Nucleus accumbens (tissue), 56 donors: ENCODE results near the gene RBM33.
"Not testable (repeated sequence)": the region's sequence is repeated elsewhere in the genome, so short reads cannot be mapped to it uniquely, and the experiment has no call there.

Experiments used
- DNase-seq, 56 donors: peaks; one replicate each; lab custom pipeline; 2025; lab: John Stamatoyannopoulos, UW

RBM33 gene

DNA sequence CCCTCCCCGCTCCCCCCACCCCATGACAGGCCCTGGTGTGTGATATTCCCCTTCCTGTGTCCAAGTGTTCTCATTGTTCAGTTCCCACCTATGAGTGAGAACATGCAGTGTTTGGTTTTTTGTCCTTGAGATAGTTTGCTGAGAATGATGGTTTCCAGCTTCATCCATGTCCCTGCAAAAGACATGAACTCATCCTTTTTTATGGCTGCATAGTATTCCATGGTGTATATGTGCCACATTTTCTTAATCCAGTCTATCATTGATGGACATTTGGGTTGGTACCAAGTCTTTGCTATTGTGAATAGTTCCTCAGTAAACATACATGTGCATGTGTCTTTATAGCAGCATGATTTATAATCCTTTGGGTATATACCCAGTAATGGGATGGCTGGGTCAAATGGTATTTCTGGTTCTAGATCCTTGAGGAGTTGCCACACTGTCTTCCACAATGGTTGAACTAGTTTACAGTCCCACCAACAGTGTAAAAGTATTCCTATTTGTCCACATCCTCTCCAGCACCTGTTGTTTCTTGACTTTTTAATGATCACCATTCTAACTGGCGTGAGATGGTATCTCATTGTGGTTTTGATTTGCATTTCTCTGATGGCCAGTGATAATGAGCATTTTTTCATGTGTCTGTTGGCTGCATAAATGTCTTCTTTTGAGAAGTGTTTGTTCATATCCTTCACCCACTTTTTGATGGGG lies 42.3 kb downstream of the RBM33 start:
- DNase-seq: not testable (repeated sequence)

DNA sequence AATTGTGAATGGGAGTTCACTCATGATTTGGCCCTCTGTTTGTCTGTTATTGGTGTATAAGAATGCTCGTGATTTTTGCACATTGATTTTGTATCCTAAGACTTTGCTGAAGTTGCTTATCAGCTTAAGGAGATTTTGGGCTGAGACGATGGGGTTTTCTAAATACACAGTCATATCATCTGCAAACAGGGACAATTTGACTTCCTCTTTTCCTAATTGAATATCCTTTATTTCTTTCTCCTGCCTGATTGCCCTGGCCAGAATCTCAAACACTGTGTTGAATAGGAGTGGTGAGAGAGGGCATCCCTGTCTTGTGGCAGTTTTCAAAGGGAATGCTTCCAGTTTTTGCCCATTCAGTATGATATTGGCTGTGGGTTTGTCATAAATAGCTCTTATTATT lies 43.8 kb downstream of the RBM33 start:
- DNase-seq: not testable (repeated sequence)

DNA sequence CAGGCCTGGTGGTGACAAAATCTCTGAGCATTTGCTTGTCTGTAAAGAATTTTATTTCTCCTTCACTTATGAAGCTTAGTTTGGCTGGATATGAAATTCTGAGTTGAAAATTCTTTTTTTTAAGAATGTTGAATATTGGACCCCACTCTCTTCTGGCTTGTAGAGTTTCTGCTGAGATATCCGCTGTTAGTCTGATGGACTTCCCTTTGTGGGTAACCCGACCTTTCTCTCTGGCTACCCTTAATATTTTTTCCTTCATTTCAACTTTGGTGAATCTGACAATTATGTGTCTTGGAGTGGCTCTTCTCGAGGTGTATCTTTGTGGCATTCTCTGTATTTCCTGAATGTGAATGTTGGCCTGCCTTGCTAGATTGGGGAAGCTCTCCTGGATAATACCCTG lies 46.2 kb downstream of the RBM33 start:
- not testable (repeated sequence) for DNase-seq

DNA sequence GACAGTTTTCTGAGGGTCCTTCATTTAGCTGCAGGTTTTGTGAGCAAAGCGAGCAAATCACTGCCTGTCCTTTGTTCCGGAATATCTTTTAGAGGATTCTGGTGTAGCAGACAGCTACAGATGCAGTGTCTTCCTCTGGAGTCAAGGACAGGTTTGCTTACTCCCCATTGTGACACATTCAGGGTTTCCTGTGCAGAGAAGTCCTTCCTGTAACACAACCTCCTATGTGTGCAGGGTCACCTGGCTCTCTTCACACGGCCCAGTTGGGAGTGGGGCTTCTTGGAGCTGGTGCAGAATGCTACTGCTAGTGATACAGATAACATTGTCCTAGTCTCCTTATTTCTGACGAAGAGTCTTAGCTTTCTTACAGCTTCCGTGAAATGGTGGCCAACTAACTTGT lies 47.9 kb downstream of the RBM33 start:
- no peak for DNase-seq

GRCh38 chr7:155693826-155694225 lies 49.4 kb downstream of the RBM33 start:
- no peak for DNase-seq

DNA sequence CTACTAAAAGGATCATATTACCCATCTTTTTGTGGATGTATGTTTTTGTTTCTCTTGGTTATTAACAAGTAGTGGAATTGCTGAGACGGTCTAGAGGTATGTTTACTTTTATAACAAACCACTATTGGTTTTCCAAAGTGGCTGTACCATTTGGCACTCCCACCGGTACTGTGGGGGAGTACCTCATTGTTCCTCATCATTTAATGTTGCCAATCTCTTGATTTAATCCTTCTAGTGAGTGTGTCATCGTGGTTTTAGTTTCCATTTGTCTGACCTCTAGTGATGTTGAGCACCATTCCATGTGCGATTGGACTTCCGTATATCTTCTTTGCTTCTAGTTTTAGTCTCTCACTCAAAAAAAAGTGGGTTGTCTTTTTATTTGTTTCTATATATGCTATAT lies 50.4 kb downstream of the RBM33 start:
- no peak for DNase-seq

DNA sequence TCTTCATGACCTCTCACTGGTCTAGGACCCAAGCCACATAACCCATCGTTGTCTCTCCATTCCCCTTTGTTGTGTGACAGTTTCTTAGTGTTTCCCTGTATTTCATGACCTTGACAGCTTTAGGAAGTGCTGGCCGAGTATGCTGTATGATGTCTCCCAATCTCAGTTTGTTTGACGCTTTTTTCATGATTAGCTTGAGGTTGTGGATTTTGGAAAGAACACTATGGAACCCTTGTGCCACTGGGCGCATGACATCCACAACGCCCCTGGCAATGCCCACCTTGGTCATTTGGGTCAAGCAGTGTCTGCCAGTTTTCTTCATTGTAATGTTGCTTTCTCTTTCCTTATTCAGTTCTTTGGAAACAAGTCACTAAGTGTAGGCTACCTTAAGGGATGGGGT lies 52.3 kb downstream of the RBM33 start:
- no peak for DNase-seq

- DNase-seq: no peak
Observed at GRCh38 chr7:155698633-155699032, 54.2 kb downstream of the RBM33 start.

- no peak for DNase-seq
Observed at GRCh38 chr7:155699180-155699579, 54.7 kb downstream of the RBM33 start.

DNA sequence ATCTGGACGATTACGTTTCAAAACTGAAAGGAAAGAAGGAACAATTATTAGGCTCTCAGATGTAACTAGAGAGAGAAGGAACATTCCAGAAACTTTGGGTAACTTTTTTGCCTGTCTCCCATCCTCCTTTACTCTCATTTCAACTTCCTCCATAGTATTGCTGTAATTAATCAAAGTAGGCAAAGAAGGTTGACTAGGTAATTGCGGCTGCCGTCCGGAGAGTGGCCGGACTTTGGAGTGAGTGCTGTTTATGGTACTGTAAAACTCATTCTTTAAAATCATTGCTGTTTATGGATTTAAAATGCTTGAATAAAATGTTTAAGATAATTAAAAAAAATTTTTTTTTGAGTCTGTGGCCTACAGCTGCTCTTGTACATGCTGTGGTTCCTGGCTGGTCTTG lies 56.4 kb downstream of the RBM33 start:
- DNase-seq: no peak

DNA sequence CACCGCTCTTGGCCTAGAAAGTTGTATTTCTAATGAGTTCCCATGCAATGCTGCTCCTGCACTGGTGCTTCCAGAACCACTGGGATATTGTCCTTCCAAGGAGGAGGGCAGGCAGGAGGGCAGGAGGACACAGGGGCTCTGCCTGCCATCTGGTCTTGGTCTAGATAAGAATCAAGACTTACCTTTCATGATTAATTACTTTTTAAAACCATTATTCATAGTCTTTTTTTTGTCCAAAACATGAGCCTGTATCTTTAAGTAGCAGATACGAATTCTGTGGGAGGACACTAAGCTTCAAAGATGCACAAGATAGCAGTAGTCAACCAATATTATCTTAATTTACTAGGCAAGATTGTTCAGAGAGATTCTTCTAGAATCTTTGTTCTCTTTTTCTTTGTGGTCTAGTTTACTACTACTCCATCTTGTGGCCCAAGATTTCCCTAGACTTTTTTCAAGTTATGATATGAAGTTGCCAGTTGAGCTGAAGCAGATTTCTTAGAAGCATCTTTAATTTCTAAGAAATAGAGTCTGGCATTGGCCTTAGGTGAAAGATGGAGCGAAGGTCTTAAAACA lies 57.6 kb downstream of the RBM33 start:
- DNase-seq: no peak

DNA sequence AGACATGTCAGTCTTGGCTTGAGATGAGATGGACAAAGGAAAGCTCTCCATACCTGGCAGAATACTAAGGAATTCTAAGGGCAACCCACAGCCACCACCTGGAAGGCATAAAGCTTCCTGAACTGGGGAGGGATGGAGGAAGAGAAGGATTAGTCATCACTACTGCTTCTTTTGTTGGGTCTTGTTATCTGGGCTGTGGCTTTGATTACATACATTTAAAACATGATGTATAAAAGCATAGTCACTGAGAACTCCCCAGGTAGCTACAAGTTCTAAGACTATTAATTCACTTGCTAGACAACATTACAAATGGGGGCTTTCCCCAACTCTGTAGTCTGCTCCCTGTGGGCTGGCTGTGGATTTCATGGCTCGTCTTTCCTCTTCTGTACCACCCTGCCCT lies 58.2 kb downstream of the RBM33 start:
- DNase-seq: no peak

- no peak for DNase-seq
Observed at GRCh38 chr7:155705623-155706360, 61.3 kb downstream of the RBM33 start.

DNA sequence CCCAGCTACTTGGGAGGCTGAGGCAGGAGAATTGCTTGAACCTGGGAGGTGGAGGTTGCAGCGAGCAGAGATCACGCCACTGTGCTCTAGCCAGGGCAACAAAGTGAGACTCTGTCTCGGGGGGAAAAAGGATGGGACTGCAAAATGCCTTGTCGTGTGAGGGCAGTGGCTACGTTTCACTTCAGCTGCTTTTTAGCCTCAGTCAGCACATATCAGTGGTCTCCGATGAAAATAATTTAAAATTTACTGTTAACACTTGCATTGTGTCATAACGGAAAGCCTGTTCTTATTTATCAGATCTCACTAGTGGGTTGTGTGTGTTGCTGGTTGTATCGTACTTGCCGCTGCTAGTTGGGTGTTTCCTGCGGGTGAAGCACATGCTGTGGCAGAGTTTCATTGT lies 61.9 kb downstream of the RBM33 start:
- DNase-seq: no peak

- DNase-seq: no peak
Observed at GRCh38 chr7:155709453-155709852, 65.0 kb downstream of the RBM33 start.

- no peak for DNase-seq
Observed at GRCh38 chr7:155710031-155710430, 65.6 kb downstream of the RBM33 start.

GRCh38 chr7:155710530-155710929 lies 66.1 kb downstream of the RBM33 start:
- DNase-seq: no peak

DNA sequence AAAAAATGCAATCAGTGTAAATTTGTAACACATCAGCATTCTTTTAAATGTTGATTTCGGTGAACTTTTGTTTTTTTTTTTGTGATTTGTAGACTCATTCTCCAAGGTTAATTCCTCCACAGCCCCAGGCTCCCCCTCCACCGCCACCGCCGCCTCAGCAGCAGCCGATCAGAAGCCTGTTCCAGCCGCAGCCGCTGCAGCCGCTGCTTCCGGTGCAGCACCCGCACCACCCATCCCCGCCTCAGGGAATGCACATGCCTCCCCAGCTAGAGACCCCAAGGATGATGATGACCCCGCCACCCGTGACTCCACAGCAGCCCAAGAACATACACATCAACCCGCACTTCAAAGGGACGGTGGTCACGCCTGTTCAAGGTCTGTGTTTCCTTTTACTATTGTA lies 66.6 kb downstream of the RBM33 start:
- no peak for DNase-seq

DNA sequence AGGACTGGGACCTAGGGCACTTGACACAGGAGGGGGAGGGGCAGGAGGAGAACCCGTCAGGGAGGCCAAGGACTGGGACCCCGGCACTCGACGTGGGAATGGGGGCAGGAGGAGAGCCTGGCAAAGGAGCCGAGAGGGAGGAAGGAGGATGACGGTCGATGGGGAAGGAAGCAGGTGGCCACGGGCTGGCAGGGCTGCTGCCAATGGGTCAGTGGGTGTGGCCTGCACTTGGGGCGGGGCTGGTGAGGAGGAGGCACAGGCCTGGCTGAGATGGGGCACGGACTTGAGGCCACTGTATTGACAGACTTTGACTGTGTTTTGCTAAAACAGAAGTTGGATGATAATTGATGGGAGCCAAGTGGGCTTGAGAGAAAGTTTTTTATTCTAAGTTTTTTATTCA lies 68.9 kb downstream of the RBM33 start:
- no peak for DNase-seq

DNA sequence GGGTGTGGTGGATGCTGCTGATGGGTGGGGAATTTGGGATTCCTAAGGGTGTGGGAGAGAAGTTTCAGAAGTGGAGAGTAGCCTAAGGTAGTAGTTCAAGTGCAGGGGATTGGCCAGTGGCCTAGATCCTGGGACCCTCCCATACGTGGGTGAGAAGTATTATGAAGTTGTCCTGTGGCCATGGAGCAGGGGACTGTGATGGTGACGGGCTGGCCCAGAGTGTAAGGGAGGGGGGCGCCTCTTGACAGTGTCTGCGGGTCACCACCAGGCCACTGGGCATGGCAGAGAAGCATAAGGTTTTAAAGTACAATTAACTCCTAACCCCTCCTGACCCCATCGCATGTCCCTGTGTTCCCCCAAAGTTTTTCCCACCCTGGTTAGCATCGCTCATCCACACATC lies 70.2 kb downstream of the RBM33 start:
- no peak for DNase-seq

GRCh38 chr7:155715111-155715805 lies 70.8 kb downstream of the RBM33 start:
- no peak for DNase-seq
